ENCODE data around the gene SP140.
A peak's percentile ranks its signal among the peaks of the same experiment; 100 is the strongest.
"Not testable (repeated sequence)": the region's sequence is repeated elsewhere in the genome, so short reads cannot be mapped to it uniquely, and the experiment has no call there.

Gene SP140

GRCh38 chr2:230286048-230286447, 60.5 kb downstream of the SP140 start:
- DNase-seq (ENCODE audit: low read depth in 2 of 2) = no peak

DNA sequence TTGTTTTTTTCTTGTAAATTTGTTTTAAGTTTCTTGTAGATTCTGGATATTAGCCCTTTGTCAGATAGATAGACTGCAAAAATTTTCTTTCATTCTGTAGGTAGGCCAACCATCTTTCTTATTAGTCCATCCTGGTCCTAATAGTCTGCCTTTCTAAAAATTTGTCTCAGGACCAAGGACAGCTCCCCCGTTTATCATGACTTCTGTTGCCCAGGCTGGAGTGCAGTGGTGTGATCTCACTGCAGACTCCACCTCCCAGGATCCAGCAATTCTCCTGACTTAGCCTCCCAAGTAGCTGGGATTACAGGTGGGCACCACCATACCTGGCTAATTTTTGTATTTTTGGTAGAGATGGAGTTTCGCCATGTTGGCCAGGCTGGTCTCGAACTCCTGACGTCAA, 63.8 kb downstream of the SP140 start:
- not testable (repeated sequence) for DNase-seq (ENCODE audit: low read depth in 2 of 2)

DNA sequence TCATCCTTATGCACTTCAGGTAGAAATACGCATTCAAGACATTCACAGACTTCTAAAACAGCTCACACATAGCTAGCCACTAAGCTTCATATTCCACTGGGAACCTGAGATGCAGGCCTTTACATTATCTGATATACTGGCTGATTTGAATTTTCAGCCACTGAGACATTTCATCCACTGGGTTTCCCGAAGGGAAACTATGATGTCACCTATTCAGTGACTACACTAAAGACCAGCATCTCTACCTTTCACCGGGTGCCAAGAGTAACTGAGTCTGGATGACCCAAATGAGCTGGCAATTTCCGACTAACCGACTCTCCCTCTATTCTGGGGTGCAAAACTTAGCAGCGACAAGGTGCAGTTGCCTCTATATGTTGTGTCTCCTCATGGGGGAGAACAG, 69.7 kb downstream of the SP140 start:
- DNase-seq (ENCODE audit: low read depth in 2 of 2) = no peak

DNA sequence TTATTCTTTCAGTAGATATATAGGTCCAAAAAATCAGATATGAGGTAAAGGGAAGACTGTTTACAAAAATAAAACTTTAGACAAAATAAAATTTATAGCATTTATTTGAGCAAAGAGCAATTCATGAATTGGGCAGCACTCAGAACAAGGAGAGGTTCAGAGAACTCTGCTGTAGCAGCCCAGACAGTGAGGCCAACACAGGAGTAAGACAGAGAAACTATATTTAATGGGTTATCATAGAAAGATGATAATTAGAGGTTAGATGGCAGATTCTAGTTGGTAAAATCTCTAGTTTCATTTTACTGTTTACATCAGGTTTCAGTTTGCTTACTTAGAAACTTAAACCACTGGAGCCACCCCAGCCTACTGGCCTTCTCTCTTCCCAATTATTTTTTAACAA, 71.4 kb downstream of the SP140 start:
- no peak for DNase-seq (ENCODE audit: low read depth in 2 of 2)

- DNase-seq (ENCODE audit: low read depth in 2 of 2) = no peak
These were observed 74.1 kb downstream of the SP140 start for GRCh38 chr2:230299618-230300017.

DNA sequence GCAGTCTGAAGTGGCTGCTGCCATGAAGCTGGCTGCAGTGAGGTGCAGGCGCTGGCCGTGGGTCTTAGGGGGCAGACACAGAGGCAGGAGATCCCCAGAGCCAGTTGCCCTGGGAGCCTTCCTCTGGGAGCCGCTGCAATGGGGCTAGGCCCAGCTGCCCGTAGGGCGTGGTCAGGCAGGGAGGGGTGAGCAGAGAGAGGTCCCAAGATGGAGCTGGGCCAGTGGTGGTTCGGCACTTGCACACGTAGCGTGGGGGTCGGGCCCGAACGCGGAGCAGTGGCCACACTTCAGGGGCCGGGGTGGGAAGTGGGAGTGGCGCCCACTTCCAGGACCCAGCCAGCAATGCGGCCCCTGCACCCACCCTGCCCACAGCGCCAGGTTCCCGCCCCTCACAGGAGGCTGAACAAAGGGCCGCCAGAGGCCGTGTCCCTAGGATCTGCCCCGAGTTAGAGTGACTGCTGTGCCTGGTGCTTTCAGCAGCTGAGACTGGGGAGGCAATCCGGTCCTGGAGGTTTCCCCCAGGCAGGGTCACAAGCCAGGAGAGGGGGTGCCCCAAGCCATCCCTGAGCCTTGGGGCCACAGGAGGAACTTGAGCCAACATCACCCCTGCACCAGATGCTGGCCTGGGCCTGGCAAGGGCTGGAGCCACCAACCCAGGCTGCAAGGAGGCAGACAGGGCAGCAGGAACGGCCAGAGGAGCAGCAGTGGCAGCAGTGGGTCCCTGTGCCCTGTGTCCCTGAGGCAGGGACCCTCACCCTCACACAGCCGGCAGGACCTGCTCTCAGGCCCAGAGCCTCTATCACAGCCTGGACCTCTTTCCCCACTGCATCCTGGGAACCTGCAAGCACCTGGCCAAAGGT, 80.1 kb downstream of the SP140 start:
- no peak for DNase-seq (ENCODE audit: low read depth in 2 of 2)

- DNase-seq (ENCODE audit: low read depth in 2 of 2) = no peak
These were observed 80.9 kb downstream of the SP140 start for GRCh38 chr2:230306474-230306873.

GRCh38 chr2:230307485-230307884, 81.9 kb downstream of the SP140 start:
- no peak for DNase-seq (ENCODE audit: low read depth in 2 of 2)

- no peak for DNase-seq (ENCODE audit: low read depth in 2 of 2)
These were observed 83.0 kb downstream of the SP140 start for GRCh38 chr2:230308402-230309000.

DNA sequence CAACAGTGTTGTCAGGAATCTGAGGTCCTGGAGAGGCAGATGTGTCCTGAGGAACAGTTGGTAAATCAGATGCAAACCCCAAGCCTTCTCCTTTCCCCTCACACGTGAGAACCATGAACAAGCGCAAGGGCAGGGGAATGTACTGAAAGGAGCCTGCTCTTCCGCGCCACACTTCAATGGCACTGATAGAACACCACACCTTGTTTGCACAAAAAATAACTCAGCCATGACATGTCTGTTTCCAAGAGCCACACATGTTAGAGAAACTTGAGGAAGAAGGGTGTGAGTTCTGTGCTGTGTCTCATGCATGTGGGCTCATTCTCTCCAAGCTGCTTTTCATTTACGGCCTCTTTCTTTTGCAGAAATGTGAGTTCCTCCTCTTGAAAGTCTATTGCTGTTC, 85.3 kb downstream of the SP140 start:
- not testable (repeated sequence) for DNase-seq (ENCODE audit: low read depth in 2 of 2)

GRCh38 chr2:230311634-230312033, 86.1 kb downstream of the SP140 start:
- not testable (repeated sequence) for DNase-seq (ENCODE audit: low read depth in 2 of 2)

DNA sequence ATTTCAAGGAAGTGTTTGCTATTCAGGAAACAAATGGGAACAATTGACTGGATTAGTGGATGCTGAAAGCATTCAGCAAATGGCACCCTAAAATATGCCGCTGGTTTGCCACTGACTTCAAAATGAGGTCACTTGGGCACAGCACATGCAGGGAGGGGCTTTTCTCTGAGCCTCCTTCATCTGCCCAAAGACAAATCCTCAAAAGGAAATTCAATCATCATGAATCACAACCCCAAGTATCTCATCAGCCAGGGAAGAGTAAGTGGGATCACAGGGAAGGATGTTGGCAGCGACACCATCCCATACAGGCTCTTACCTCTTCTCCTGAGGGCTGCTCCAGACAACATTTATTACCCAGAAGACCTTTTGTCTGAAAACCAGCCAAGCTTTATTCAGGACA, 87.1 kb downstream of the SP140 start:
- no peak for DNase-seq (ENCODE audit: low read depth in 2 of 2)

DNA sequence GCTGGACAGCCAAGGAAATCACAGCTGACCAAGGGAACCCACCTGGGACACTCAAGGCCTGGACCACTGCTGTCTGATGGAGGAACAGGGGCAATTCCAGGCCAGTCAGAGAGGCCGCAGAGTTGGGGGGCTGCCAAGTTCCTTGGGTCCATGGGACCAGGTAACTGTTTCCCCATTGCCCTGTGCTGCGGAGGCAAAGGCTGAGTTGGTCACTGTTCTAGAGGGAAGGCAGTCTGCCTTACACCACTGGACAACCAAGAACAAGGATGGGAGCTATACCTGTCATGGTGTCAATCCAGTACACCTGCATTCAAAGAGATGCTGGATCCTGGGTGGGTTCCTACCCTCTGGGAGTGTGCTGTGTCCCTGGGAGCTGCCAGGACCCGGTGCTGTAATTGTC, 91.8 kb downstream of the SP140 start:
- DNase-seq (ENCODE audit: low read depth in 2 of 2) = no peak

DNA sequence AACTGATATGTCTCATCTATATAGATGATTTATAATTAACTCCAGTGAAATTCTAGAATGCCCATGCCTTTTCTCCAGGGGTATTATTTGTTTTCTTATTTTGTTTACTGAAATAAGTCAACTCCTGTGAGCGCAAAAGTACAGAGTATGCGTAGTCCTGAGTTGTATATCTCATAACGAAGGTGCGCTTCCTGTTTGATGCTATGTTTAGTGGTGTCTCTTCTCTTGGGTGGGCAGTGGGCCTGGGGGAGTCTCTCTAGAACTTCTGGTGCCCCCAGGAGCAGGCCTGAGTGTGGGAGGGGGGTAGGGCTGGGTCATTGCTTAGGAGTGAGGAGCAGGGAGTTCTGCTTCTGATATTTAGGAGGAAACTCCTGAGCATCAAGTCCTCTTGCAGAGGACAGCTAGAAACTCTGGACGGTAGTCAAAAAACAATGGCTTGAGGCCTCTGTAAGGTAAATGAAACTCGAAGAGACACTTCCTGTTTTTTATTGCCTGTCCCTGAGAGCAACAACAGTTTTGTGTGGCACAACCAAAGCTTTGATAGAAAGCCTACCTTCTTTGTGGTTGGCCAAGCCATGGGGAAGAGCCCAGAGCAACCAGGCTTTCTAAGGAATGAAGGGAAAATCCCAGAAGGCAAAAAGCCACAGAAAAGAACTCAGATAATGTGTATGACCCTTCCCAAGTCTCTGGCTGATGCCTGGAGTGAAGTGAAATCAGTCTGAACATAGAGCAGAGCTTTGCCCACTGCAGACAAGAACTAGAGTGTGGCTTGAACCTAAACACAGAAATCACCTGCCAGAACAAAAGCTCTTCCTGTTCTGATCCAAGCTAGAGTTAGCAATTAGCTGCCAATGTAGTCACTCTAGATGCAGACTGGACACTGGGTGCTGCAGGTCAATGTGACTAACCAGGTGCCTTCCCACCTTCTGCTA, 92.9 kb downstream of the SP140 start:
- DNase-seq (ENCODE audit: low read depth in 2 of 2) = no peak

- peak; percentile 49 to 66 for DNase-seq (ENCODE audit: low read depth in 2 of 2)
These were observed 93.8 kb downstream of the SP140 start for GRCh38 chr2:230319211-230319862.

DNA sequence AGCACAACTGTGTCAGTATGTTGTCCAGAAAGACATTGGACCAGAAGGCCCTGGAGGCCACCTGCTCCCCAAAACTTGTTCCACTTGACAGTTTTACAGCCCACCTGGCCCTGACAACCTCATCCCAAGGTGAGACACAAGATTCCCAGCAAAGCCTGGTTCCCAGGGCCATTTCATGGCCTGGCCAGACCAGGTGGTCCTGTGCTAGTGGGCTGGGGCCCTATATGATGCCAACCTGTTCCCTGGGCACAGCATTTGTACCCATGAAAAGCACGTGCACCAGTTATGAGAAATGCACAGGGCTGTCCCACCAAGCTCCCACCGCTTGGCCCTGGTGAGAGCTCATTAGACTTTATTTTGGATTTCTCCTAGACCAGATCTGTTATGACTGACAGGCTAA, 95.5 kb downstream of the SP140 start:
- no peak for DNase-seq (ENCODE audit: low read depth in 2 of 2)

GRCh38 chr2:230322561-230323384, 97.2 kb downstream of the SP140 start:
- no peak for DNase-seq (ENCODE audit: low read depth in 2 of 2)

- DNase-seq (ENCODE audit: low read depth in 2 of 2) = no peak
These were observed 98.0 kb downstream of the SP140 start for GRCh38 chr2:230323385-230324106.

GRCh38 chr2:230324503-230324902, 99.0 kb downstream of the SP140 start:
- no peak for DNase-seq (ENCODE audit: low read depth in 2 of 2)
